SH-SY5Y (cell line): ENCODE results near the gene RPLP2.

ENCODE experiments used
- GATA2 ChIP-seq: IDR thresholded peaks from 2 replicates; pipeline ENCODE4 v1.6.1; 2011; ENCODE audit warnings: mild to moderate bottlenecking, low read depth, low read length
- GATA3 ChIP-seq: IDR thresholded peaks from 2 replicates; pipeline ENCODE4 v1.6.1; 2011; ENCODE audit warnings: low read depth, mild to moderate bottlenecking, low read length, moderate library complexity

DNA sequence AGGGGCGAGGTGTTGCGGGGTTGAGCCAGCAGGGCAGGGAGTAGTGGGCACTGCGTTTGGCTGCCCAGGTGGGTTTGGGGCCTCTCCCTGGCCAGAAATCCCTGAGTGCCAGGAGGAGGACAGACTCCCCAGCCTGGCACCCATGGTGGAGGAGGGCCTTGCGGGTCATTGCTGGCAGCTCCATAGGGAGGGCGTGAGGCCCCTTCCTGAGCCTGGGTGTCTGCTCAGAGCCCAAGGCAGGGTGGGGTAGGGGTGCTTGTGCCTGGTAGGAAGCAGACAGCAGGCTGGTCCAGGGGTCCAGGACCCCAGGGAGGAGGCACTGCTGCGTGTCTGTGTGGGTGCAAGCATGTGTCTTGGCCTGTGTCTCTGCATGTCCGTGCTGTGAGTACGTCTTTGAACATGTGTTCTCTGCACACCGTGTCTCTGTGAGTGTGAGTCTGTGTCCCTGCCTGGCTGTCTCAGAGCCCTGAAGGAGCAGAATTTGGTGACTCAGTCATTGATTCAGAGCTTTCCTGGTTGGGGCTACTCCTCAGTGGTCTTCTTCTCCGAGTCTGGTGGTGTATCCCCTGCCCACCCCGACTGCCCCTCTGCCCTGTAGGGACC lies 36.8 kb downstream of the RPLP2 start:
- TF ChIP-seq GATA2: no peak
- no peak for TF ChIP-seq GATA3
